ENCODE measurements around the gene PEX13.

DNA sequence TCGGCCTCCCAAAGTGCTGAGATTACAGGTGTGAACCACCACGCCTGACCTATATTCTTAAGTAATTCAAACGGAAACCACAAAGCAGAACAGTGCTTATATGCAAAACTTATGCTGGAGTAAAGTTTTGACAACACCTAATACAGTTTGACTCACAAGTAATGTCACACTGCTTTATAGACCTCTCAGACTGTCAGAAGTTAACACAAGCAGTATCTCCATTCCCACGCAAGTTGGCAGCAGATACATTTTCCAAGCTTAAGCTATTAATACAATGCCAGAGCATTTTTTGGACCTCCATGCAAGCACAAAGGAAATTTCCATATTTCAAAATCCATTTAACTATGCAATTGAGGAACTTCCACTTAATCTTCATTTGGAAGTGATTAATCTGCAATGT is 27.1 kb downstream of the PEX13 start:
- TF ChIP-seq, protein P1, sequence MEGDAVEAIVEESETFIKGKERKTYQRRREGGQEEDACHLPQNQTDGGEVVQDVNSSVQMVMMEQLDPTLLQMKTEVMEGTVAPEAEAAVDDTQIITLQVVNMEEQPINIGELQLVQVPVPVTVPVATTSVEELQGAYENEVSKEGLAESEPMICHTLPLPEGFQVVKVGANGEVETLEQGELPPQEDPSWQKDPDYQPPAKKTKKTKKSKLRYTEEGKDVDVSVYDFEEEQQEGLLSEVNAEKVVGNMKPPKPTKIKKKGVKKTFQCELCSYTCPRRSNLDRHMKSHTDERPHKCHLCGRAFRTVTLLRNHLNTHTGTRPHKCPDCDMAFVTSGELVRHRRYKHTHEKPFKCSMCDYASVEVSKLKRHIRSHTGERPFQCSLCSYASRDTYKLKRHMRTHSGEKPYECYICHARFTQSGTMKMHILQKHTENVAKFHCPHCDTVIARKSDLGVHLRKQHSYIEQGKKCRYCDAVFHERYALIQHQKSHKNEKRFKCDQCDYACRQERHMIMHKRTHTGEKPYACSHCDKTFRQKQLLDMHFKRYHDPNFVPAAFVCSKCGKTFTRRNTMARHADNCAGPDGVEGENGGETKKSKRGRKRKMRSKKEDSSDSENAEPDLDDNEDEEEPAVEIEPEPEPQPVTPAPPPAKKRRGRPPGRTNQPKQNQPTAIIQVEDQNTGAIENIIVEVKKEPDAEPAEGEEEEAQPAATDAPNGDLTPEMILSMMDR (IDR thresholded peaks at IDR 0.05) = no peak
- TF ChIP-seq EZH2 (IDR thresholded peaks at IDR 0.05) (no peak), EZH2phosphoT487 (IDR thresholded peaks at IDR 0.05) (no peak)
